C4-2B (cell line): ENCODE results near the gene ACR.
"Not testable (repeated sequence)": the region's sequence is repeated elsewhere in the genome, so short reads cannot be mapped to it uniquely, and the experiment has no call there.

Source experiments
- ZFX ChIP-seq: fragments of 450-650 bp; IDR thresholded peaks from 2 replicates; pipeline ENCODE4 v1.6.1; 2017
- TF ChIP-seq, protein P1 (sequence below): fragments of 450-650 bp; conservative IDR thresholded peaks from 2 replicates; pipeline ENCODE4 v1.5.1; 2017; ENCODE audit warnings: mild to moderate bottlenecking

DNA sequence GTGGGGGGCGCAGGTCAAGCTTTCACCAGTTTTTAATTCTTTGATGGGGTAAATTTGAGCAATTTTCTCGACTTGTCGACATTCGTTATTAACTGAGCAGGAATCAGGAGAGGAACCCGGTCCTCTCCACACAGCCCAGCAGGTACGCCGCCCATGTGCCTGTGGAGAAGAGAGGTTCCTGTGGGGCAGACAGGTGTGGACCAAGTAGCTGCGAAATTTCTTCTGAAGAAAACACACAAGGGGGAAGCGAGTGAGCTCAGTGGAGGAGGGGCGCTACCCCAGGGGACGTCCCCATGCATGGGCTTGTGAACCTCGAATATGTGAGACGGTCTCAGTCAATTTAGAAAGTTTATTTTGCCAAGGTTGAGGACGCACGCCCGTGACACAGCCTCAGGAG, 45.9 kb downstream of the ACR start:
- TF ChIP-seq, protein P1, sequence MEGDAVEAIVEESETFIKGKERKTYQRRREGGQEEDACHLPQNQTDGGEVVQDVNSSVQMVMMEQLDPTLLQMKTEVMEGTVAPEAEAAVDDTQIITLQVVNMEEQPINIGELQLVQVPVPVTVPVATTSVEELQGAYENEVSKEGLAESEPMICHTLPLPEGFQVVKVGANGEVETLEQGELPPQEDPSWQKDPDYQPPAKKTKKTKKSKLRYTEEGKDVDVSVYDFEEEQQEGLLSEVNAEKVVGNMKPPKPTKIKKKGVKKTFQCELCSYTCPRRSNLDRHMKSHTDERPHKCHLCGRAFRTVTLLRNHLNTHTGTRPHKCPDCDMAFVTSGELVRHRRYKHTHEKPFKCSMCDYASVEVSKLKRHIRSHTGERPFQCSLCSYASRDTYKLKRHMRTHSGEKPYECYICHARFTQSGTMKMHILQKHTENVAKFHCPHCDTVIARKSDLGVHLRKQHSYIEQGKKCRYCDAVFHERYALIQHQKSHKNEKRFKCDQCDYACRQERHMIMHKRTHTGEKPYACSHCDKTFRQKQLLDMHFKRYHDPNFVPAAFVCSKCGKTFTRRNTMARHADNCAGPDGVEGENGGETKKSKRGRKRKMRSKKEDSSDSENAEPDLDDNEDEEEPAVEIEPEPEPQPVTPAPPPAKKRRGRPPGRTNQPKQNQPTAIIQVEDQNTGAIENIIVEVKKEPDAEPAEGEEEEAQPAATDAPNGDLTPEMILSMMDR, result not testable (repeated sequence)
- not testable (repeated sequence) for TF ChIP-seq ZFX
